ENCODE measurements around the gene TRAK2. TPM values are rescaled to one million over a fixed set of nuclear protein-coding genes. Genes with fewer than 3 reads are reported as not detected.

The TRAK2 gene
- total RNA-seq, 1 experiment from 2014 or later: 15.2 TPM

- H3K36me3 ChIP-seq (ENCODE audit: control insufficient read depth in 1 of 2, insufficient read depth in 2 of 2, low read length in 2 of 2): no peaks in the 10 kb centered on the region
- H3K27me3 ChIP-seq (ENCODE audit: insufficient read depth, low read length): no peaks in the 10 kb centered on the region
- ChIA-PET POLR2A (no interaction called here), RAD21 (ENCODE audit: low non-redundant PET in 1 of 2, low total read pairs in 2 of 2, uncharacterized antibody in 2 of 2, unreplicated experiment in 2 of 2) (no interaction called here), CTCF (no interaction called here)
- H4K20me1 ChIP-seq (ENCODE audit: insufficient read depth): no peaks in the 10 kb centered on the region
- H3K4me1 ChIP-seq (ENCODE audit: control insufficient read depth in 1 of 2, insufficient read depth in 2 of 2, low read length in 2 of 2): peaks cover 6 to 12% of the 10 kb centered on the region in 2 experiments; a peak in 2 of 4 replicates
- no peak overlapping the region for H3K4me2 ChIP-seq (ENCODE audit: low read length)
- intact Hi-C loops (cut with micrococcal nuclease): no loop called here
- ATAC-seq (no peak), DNase-seq (ENCODE audit: low read depth, low spot score) (no peak)
- no peaks in the 10 kb centered on the region for H3K9me3 ChIP-seq (ENCODE audit: control insufficient read depth in 1 of 2, insufficient read depth in 1 of 2, low read depth in 1 of 2, low read length in 2 of 2)
- H3K4me3 ChIP-seq (replicated peaks in 1 of 2; ENCODE audit: low read depth in 1 of 2, low read length in 2 of 2): no peak overlapping the region
- H3K79me2 ChIP-seq (ENCODE audit: insufficient read depth, low read length): no peaks in the 10 kb centered on the region
- TF ChIP-seq YY1 (IDR thresholded peaks at IDR 0.05; ENCODE audit: extremely low read depth, insufficient replicate concordance, low read depth, low read length) (no peak), CEBPB (IDR thresholded peaks at IDR 0.05; ENCODE audit: low read depth) (no peak), MAX (IDR thresholded peaks at IDR 0.05) (no peak)
- no TSS peak for BruUV-seq (replicated peaks)
- no peak overlapping the region for H3K27ac ChIP-seq (ENCODE audit: low read depth, low read length)
- H3K9me2 ChIP-seq (ENCODE audit: insufficient read depth): 0 out of 2 replicates have a peak, but pooled peaks cover 3% of the 10 kb centered on the region
- no peak overlapping the region for H3K9ac ChIP-seq (ENCODE audit: low read length)
- no peak overlapping the region for H2AFZ ChIP-seq (ENCODE audit: low read depth, low read length, poor library complexity, severe bottlenecking)
These were observed 36.1 kb downstream of the TRAK2 start for GRCh38 chr2:201415149-201415548.

GRCh38 chr2:201414099-201415023, 36.9 kb downstream of the TRAK2 start:
- intact Hi-C loops (cut with micrococcal nuclease): no loop called here
- no peaks in the 10 kb centered on the region for H3K9me3 ChIP-seq (ENCODE audit: control insufficient read depth in 1 of 2, insufficient read depth in 1 of 2, low read depth in 1 of 2, low read length in 2 of 2)
- DNase-seq (ENCODE audit: low read depth, low spot score) (no peak), ATAC-seq (no peak)
- no peaks in the 10 kb centered on the region for H3K79me2 ChIP-seq (ENCODE audit: insufficient read depth, low read length)
- no peak overlapping the region for H3K4me2 ChIP-seq (ENCODE audit: low read length)
- H4K20me1 ChIP-seq (ENCODE audit: insufficient read depth): no peaks in the 10 kb centered on the region
- no peak overlapping the region for H3K4me3 ChIP-seq (replicated peaks in 1 of 2; ENCODE audit: low read depth in 1 of 2, low read length in 2 of 2)
- H3K9ac ChIP-seq (ENCODE audit: low read length): no peak overlapping the region
- no peaks in the 10 kb centered on the region for H3K36me3 ChIP-seq (ENCODE audit: control insufficient read depth in 1 of 2, insufficient read depth in 2 of 2, low read length in 2 of 2)
- TF ChIP-seq EZH2phosphoT487 (IDR thresholded peaks at IDR 0.05; ENCODE audit: borderline replicate concordance) (no peak), ZFX (IDR thresholded peaks at IDR 0.05) (no peak), POLR2A (IDR thresholded peaks at IDR 0.05; ENCODE audit: borderline replicate concordance, extremely low read depth, insufficient read depth, insufficient read length) (no peak), RAD21 (IDR thresholded peaks at IDR 0.05; ENCODE audit: low read depth) (no peak), YY1 (IDR thresholded peaks at IDR 0.05; ENCODE audit: extremely low read depth, insufficient replicate concordance, low read depth, low read length) (no peak), JUND (IDR thresholded peaks at IDR 0.05) (no peak), MAX (IDR thresholded peaks at IDR 0.05) (no peak), POLR2AphosphoS5 (IDR thresholded peaks at IDR 0.05; ENCODE audit: low read depth, low read length) (no peak), ZNF274 (IDR thresholded peaks at IDR 0.05; ENCODE audit: low read depth, low read length) (no peak), ELF1 (IDR thresholded peaks at IDR 0.05; ENCODE audit: borderline replicate concordance, low read depth) (no peak), SIN3A (IDR thresholded peaks at IDR 0.05; ENCODE audit: low read depth) (no peak)
- TF ChIP-seq, protein P1, sequence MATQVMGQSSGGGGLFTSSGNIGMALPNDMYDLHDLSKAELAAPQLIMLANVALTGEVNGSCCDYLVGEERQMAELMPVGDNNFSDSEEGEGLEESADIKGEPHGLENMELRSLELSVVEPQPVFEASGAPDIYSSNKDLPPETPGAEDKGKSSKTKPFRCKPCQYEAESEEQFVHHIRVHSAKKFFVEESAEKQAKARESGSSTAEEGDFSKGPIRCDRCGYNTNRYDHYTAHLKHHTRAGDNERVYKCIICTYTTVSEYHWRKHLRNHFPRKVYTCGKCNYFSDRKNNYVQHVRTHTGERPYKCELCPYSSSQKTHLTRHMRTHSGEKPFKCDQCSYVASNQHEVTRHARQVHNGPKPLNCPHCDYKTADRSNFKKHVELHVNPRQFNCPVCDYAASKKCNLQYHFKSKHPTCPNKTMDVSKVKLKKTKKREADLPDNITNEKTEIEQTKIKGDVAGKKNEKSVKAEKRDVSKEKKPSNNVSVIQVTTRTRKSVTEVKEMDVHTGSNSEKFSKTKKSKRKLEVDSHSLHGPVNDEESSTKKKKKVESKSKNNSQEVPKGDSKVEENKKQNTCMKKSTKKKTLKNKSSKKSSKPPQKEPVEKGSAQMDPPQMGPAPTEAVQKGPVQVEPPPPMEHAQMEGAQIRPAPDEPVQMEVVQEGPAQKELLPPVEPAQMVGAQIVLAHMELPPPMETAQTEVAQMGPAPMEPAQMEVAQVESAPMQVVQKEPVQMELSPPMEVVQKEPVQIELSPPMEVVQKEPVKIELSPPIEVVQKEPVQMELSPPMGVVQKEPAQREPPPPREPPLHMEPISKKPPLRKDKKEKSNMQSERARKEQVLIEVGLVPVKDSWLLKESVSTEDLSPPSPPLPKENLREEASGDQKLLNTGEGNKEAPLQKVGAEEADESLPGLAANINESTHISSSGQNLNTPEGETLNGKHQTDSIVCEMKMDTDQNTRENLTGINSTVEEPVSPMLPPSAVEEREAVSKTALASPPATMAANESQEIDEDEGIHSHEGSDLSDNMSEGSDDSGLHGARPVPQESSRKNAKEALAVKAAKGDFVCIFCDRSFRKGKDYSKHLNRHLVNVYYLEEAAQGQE (IDR thresholded peaks at IDR 0.05; ENCODE audit: low read depth): no peak
- ChIA-PET CTCF (interaction anchor here (1.3 kb wide), 1 partner anchor 26 kb away, joined by 3 read pairs; no protein-coding TSS in a partner anchor), POLR2A (no interaction called here), RAD21 (ENCODE audit: low non-redundant PET in 1 of 2, low total read pairs in 2 of 2, uncharacterized antibody in 2 of 2, unreplicated experiment in 2 of 2) (no interaction called here)
- no peak overlapping the region for H2AFZ ChIP-seq (ENCODE audit: low read depth, low read length, poor library complexity, severe bottlenecking)
- BruUV-seq (replicated peaks): no TSS peak
- H3K9me2 ChIP-seq (ENCODE audit: insufficient read depth): 0 out of 2 replicates have a peak, but pooled peaks cover 3% of the 10 kb centered on the region
- peaks cover 6 to 12% of the 10 kb centered on the region in 2 experiments; a peak in 2 of 4 replicates for H3K4me1 ChIP-seq (ENCODE audit: control insufficient read depth in 1 of 2, insufficient read depth in 2 of 2, low read length in 2 of 2)
- H3K27me3 ChIP-seq (ENCODE audit: insufficient read depth, low read length): no peaks in the 10 kb centered on the region
- H3K27ac ChIP-seq (ENCODE audit: low read depth, low read length): no peak overlapping the region
